Activated T-cell treated with anti-CD3 and anti-CD28 coated beads, Interleukin-2, amount 50 U/mL, for 48 hours (primary cell): ENCODE measurements around the gene CCDC91.
"Not testable (repeated sequence)": the region's sequence is repeated elsewhere in the genome, so short reads cannot be mapped to it uniquely, and the experiment has no call there.

ENCODE experiments used
- DNase-seq, 2 experiments: peaks; one replicate each; pipeline ENCODE4 v3.0.0-alpha.2; 2020

The CCDC91 gene

DNA sequence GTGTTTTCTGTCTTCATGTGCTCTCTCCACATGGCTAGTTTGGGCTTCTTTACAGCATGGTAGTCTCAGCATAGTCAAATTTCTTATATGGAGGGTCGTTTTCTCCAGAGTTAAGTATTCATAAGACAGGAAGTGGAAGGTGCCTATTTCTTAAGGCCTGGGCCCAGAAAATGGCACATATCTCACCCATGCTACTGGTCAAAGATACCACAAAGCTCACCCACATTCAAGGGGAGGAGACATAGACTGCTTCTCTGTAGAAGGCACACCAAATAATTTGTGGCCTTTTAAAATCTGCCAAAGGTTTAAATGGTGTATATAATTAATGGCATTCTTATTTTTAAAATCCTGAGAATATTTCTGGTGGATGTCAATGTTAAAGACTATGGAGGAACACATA lies 44.8 kb downstream of the CCDC91 start:
- DNase-seq, result no peak

DNA sequence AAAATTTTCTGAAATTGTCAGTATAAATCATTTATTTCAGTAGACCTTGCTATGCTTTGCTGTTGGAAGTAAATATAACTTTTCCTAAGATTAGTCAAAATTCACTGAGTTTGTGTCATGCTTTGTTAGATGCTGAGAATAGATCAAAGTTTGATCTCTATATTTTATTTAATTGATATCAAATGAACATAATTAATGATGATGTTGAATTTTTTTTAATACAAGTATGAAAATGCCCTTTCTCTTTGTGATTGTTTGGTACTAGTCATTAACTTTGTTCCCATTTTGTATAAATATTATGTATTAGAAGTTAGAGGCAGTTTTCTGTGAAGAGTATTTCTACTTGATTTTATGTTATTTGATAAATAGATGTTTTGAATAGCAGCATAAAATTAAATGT lies 45.7 kb downstream of the CCDC91 start:
- DNase-seq, result no peak

DNA sequence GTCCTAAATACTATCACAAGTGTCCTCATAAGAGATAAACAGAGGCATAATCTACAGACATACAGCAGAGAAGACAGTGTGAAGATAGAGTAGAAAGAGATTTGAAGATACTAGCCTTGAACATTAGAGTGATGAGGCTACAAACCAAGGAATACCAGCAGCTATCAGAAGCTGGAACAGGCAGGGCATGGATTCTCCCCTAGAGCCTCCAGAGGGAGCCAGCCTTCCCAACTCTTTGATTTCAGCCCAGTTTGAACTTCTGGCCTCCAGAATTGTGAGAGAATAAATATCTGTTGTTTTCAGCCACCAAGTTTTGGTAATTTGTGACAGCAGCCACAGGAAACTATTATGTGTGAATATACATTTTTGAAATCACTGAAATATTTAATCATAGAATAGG lies 47.2 kb downstream of the CCDC91 start:
- no peak for DNase-seq

DNA sequence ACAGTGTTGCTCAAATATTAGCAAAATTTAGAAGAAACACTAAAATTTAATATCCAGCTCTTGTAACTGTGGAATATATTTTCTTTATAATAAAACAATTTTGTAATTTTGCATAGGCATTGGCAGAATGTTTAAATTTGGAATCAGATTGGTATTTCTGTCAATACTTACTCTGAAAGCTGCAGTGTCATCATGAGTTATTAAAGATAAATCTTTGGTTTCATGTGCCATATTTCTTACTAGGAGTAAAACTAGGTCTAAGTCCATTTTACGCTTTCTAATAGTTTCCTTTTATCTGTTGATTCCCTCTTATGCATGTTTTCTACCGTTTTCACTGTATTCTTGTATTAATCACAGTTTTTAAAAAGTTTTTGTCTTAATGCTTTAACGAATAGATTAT lies 49.7 kb downstream of the CCDC91 start:
- DNase-seq, result no peak

DNA sequence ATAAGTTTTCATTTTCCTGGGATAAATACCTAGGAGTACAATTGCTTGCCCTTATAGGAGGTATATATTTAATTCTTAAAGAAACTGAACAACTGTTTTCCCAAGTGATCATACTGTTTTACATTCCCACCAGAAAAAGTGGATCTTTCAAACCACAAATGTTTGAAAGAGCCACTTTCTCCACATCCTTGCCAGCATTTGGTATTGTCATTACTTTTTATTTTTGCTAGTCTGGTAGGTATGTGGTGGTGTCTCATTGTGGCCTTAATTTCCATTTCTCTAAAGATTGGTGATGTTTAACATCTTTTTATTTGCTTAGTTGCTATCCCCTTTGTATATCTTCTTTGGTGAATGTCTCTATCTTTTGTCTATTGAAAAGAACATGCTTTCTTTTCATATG lies 50.6 kb downstream of the CCDC91 start:
- DNase-seq, result no peak

DNA sequence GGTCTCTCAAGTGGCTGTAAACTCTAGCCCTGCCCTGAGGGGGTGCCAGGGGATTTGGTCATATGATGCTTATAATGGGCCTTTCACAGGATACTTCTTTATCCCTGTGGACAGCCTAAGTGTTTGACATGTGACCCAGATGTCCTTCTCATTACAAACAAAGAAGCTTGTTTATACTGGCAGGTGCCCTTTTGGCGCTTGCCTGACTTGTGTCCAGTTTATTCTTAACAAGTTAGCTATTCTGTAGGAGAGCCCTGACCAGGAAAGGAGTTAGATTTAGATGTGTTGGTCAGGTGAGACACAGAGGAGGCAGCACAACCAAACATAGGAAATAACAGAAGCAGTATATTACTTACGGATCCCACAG lies 51.9 kb downstream of the CCDC91 start:
- no peak for DNase-seq

DNA sequence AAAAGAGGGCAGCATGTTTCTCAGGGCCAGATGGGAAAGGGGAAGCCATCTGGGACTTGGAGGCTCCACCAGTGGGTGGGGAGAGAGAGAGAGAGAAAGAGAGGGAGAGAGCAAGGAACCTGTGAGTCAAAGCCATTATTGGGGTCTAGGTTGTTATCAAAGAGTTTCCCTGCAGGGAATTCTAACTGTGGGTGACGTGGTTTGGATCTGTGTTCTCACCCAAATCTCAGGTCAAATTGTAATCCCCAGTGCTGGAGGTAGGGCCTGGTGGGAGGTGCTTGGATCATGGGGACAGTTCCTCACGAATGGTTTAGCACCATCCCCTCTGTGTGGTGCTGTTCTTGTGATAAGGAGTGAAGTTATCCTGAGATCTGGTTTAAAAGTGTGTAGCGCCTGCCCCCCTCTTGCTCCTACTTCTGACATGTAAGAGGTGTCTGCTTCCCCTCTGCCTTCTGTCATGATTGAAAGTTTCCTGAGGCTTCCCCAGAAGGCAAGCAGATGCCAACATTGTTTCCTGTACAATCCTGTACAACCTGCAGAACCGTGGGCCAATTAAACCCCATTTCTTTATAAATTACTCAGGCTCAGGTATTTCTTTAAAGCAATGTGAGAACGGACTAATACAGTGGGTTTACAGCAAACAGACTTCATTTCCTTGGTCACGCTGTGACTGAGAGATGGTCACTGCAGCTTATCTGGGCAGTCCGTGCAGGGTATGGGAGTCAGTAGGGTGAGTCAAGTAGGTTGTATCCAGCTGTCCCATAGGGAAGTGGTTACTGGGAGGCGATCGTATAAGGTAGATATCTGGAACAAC lies 52.4 kb downstream of the CCDC91 start:
- DNase-seq, result no peak

DNA sequence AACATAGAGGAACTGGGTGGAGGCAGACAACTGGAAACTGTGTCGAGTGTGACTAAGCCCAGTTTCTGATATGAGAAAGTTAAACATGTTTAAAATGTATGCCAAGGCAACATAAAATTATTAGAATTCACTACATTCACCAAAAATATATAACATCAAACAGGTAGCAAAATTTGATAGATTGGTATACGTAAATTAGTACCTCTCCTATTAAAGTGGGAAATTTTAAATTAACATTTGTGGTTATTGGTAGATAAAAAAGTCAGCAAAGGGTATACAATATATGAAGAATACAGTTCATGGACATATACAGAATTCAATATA lies 53.0 kb downstream of the CCDC91 start:
- DNase-seq, result no peak

DNA sequence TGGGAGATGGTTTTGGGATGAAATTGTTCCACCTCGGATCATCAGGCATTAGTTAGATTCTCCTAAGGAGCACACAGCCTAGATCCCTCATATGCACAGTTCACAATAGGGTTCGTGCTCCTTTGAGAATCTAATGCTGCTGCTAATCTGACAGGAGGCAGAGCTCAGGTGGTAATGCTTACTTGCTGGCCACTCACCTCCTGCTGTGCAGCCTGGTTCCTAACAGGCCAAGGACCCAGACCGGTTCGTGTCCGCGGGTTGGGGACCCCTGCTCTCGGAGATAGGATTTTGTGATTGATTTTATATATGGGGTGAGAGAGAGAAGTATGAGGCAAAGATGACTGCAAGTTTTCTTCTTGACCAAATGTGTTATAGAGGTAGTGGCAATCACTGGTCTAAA lies 57.5 kb downstream of the CCDC91 start:
- no peak for DNase-seq

DNA sequence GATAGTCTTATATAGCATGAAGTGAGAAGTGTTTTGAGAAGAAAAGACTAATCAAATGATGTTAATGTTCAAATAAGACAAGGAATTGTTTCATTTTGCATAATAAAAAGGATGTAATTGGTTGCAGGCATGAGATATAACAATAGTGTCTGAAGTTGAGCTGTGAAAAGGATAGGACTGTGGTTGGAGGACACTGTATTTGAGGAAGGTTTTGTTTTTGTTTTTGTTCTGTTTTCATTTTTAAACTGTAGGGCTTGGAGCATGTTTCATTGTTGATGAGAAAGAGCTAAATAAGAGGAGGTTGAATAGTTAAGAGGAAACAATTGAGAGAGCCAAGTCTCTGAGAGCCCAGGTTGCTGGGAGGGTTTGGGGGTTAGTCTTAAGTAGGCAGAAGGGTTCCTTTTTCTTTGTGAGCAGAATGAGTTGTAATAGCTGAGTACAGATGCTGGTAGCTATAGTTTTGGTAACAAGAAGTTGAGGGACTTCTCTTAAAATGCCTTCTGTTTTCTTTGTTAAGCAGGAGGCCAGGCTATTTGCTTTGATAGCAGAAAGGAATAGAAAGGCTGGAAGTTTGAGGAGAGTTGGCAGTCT lies 58.4 kb downstream of the CCDC91 start:
- no peak for DNase-seq

DNA sequence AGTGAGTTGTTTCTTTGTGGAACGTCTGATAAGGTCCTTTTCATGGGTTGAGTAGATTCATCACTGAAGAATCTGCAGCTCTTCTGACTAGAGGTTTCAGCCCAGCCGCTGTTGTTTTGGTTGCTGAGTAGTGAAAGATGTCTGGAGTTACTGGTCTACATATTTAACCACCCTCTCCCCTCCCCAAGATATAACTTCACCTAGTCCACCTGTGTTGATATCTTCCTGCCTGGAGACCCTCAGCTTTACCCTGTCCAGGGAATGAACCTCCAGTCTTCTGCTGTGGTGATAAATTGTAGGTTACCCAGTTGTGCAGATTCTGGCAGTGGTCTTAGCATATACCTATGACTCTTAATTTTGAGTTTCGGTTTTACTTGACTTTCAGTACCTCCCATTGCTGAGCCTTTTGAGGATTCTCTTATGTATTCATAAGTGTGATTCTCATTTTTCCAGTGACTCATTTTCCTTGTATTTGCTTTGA lies 62.9 kb downstream of the CCDC91 start:
- peak; percentile 69 to 77 for DNase-seq

DNA sequence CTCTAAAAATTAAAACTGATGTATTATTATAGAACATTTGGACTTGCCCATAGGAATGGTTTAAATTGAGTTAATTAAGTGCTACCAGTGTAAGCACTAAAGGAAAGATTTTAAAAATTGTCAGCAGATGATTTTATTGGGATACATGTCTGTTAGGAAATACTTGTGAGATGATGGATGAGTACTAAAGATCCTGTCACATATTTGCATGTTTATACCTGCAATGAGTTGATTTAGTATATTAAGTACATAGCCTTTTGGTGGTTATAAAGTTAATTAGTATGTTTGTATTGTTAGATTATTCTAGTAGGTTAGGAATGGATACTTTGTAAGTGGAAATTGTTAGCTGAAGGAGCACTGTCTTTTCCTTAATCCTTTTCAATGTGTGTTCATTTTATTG lies 67.2 kb downstream of the CCDC91 start:
- DNase-seq, result no peak

DNA sequence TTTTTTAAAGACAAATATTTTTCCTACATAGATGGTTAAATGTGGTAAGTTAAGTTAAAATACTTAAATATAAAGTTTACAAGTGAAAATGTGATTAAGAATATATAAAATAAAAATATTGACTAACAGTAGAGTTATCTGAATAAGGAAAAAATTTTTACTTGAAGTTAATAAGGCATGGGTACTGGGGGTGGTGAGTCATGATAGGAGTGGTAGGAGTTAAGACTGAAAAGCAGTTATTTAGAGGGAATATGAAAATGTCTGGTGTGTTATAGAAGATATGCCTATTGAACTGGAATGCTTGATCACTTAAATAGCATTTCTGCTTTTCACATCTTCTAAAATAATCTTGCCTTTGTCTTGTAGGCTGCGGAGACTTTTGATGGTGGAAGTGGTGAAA lies 68.7 kb downstream of the CCDC91 start:
- DNase-seq, result no peak

DNA sequence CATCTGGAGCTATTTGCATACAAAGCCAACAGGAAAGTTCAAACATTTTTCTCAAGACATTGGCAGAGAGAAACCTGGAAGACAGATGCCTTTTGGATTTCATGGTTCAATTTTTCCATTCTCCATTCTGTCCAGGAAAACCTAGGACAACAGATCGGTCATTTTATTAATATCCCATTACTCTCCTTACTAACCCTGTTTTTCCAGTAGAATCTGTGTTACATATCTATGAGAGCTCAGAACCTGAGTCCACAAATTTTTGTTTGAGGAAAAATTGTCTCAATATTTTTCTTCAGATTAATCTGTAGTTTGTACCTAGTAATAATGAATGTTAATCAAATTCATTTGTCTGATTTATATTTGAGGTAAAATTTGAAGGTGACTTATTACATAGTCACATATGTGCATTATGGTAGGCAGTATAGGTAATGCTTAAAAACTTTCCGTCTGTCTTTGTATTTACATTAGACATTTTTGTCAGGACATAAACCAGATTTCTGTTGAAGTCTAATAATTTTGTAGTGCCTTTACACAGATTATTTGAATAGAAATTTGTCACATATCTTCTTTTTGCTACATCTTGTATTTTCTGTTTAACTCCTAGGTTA lies 75.3 kb downstream of the CCDC91 start:
- DNase-seq, result no peak

DNA sequence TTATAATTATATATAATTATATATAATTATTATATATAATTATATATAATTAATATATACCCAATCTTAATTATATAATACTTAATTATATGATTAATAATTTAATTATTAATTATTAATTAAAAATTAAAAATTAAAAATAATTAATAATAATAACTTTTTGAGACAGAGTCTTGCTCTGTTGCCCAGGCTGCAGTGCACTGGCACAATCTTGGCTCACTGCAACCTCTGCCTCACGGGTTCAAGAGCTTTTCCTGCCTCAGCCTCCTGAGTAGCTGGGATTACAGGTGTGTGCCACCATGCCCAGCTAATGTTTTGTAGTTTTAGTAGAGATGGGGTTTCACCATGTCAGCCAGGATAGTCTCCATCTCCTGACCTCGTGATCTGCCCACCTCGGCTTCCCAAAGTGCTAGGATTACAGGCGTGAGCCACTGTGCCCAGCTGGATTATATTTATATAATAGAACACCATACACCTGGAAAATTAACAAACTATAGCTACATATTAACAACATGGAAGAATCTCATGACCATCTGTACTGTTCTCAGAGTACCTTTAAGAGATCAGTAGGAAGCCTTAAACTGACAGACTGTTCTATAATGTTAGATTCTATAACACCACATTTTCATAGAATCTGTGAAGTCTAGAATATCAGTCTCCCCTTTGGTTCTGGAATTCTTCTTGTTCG lies 77.8 kb downstream of the CCDC91 start:
- not testable (repeated sequence) for DNase-seq

DNA sequence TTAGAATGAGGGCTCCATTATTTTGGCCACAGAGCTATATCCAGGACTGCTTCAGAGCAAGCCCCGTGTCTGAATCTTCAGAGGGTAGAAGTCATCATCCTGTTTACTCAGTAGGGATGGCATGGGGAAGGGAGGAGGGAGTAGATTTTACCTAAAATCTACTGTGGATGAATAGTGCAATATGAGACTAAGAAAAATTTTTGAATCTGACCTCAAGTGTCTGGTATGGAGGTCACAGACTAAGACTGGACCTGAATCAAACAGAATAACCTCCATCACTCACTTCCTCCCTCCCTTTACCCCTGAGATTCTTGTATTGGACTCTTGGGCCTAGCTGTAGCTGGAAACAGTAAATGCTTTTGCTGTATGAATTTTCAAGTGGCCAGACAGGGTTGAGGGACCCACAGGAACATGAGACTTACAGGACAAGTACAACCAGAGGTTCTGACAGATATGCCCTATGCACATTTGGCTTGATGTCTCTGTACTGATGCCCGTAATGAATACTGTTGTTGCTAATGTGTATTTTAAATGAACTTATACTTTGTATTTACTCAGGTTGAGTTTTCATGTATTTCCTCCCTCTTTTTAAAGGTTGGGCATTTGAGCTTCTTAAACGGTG lies 78.5 kb downstream of the CCDC91 start:
- DNase-seq, result no peak

DNA sequence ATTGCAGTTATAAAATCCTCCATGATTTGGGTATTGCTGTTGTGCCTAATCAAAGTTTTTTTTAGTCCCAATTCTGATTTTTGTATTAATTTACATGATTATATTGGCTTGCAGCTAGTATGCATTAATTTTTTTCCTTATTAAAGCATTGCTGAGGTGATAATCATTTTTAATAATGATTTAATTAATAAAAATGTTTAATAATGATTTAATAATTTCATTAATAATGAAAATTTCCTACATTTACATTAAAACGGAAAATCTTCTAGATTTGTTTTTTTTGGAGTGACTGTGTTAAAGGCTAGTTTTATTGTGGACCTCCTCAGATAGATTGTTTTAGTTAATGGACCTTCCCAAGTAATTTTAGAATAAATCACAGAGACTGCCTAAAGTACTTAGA lies 79.6 kb downstream of the CCDC91 start:
- DNase-seq, result no peak

DNA sequence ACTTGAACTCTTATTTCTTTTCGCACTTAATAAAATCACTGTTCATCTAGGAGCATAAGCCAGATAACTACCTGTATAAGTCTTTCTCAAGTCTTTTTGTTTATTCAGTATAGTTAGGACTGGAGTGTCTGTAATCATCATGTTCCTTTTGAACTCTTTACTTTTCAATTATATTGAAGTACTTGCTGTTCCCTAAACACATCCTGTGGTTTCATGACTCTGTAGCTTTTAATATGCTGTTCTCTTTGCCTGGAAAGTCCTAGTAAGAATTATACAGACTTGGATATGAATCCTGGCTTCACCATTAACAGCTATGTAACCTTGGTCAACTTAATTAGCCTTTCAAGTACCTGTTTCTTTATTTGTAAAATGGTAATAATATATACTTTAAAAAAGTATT lies 88.2 kb downstream of the CCDC91 start:
- no peak for DNase-seq

DNA sequence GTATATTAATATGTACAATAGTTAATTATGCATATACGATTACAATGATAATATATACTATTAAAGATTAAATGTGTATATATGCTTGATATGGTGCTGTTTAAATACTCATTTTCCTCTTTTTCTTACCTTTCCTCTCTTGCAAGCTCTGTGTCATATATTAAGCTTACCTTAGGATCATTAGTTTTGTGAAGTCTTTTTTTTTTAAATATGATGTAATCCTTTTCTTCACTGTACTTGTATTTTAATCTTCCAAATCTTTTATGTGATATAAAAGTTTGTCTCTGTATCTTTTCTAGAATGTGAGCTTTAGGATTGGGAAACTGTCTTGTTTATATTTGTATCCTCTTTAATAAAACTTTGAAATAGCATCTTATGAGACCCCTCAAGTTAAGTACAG lies 88.7 kb downstream of the CCDC91 start:
- DNase-seq, result no peak

DNA sequence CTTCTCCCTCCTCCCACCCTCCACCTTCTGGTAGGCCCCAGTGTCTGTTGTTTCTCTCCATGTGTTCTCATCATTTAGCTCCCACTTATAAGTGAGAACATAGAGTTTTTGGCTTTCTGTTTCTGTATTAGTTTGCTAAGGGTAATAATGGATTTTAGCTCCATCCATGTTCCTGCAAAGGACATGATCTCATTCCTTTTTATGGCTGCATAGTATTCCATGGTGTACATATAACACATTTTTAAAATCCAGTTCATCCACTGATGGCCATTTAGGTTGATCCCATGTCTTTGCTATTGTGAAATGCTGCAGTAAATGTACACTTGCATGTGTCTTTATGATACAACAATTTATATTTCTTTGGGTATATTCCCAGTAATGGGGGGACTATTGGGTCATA lies 96.1 kb downstream of the CCDC91 start:
- DNase-seq, result no peak

DNA sequence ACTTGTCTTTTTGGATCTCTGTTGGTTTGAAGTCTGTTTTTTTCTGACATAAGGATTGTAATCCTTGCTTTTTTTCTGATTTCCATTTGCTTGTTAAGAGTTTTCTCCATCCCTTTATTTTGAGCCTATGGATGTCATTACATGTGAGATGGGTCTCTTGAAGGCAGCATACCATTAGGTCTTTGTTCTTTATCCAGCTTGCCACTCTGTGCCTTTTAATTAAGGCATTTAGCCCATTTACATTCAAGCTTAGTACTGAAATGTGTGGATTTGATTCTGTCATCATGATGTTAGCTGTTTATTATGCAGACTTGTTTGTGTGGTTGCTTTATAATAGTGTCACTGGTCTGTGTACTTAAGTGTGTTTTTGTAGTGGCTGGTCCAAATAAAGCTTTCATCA lies 100.0 kb downstream of the CCDC91 start:
- DNase-seq, result no peak

DNA sequence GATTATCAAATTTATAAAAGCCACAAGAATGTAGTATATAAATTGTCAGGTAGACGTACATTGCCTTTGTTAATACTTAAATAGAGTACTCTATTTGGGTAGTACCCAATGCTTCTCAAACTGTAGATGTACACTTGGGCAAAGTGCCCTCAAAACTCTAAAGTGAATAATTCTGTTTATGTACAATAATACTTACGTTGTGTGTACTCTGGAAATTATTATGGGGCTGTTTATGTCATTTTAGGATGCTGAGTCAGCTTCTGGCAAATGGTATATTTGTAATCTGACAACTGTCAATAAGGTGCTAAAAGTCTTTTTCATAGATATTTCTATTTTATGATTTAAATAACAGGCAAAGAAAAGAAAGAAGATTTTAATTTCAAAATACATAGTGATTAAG lies 102.4 kb downstream of the CCDC91 start:
- DNase-seq, result no peak

DNA sequence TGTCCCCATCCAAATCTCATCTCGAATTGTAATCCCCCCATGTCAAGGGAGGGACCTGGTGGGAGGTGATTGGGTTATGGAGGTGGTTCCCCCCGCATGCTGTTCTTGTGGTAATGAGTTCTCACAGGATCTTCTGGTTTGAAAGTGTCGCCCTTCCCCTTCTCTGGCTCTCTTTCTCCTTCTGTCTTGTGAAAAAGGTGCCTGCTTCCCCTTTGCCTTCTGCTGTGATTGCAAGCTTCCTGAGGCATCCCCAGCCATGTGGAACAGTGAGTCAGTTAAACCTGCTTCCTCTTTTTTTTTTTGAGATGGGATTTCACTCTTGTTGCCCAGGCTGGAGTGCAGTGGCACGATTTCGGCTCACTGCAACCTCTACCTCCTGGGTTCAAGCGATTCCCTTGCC lies 104.0 kb downstream of the CCDC91 start:
- DNase-seq, result no peak

DNA sequence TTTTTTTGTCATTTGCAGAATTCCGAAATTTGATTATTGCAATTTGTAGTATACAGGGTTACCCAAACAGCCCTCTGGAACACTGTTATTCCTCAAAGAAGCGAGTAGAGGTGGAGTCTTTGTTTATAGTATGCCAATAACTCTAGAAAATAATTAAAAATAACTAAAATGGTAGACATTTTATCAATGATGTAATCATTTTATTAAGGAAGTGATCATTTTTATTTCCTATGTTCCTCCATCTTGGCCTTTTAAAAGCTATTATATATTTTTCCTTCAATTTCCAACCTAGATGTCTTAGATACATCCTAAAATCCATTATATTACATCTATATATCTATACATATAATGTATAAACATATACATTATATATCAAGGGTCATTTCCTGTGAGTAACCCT lies 106.0 kb downstream of the CCDC91 start:
- DNase-seq, result no peak
